Mucosa of gallbladder (tissue), 1 donor: Measurements from ENCODE around the gene B3GNT4. TPM values are rescaled to one million over a fixed set of nuclear protein-coding genes. Genes with fewer than 3 reads are reported as not detected.
"Not testable (repeated sequence)": the region's sequence is repeated elsewhere in the genome, so short reads cannot be mapped to it uniquely, and the experiment has no call there.

Experiments
- DNase-seq: peaks from one replicate; pipeline ENCODE4 v3.0.0-alpha.2; 2020; ENCODE audit warnings: low spot score
- total RNA-seq: library from RNA; stranded (reverse); gene quantifications from one replicate; pipeline ENCODE4 v1.2.1, GENCODE V29; 2021
- donor health status: DM: no; HTN: no; CAD: no.

Gene B3GNT4
- total RNA-seq, 1 donor from 2014 or later, result 0.23 TPM

DNA sequence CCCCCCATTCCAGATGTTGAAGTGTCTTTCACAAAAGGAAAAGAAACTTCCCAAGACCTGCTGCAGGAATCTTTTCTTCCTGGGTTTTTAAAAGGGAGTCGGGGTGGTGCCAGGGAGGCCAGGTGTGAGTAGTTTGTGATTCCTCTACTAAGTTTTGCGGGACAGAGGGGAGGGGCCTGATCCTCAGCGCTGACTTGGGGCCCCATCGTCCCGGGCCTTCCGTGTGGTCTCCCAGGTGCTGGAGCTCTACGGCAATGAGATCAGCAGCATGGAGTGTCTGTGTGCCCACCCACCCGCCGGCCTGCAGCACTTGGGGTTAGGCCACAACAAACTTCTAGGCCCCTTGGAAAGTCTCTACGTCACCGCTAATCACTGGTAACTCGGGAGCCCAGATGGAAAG lies 16.0 kb upstream of the B3GNT4 start:
- DNase-seq, result no peak

DNA sequence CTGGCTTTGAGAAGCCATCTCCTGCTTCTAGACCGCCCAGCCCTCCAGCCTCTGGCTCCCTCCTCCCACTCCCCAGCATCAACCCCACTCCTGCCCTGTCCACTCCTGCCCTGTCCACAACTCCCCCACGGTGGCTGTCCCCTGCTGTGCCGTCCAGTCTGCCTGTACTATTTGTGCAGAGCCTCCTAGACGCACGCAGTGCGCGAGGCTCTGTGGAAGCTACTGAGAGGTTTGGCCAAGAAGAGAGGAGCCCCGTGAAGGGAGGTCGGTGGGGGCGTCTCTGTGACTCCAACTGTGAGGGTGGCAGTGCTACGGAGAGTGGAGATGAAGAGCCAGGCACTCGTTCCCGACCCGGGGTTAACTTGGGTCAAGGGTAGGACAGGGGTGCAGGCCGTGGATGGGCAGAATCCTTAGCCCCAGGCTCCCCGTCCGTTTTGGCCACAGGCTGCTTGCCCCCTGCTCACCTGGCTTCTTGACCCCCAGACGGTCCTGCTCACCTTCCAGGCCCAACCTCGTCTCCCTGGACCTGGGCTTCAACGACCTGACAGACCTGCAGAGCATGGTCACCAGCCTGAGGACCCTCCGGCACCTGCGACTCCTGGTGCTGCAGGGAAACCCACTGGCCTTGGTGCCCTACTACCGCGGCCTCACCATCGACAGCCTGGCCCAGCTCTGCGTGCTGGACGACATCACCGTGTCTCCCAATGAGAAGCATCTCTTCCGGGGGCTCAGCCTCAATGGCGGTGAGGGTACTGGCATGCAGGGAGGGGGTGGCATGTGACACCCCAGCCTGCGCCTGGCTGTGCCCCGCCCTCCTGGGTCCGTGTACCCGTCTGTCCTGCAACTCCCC lies 13.7 kb upstream of the B3GNT4 start:
- DNase-seq, result no peak

DNA sequence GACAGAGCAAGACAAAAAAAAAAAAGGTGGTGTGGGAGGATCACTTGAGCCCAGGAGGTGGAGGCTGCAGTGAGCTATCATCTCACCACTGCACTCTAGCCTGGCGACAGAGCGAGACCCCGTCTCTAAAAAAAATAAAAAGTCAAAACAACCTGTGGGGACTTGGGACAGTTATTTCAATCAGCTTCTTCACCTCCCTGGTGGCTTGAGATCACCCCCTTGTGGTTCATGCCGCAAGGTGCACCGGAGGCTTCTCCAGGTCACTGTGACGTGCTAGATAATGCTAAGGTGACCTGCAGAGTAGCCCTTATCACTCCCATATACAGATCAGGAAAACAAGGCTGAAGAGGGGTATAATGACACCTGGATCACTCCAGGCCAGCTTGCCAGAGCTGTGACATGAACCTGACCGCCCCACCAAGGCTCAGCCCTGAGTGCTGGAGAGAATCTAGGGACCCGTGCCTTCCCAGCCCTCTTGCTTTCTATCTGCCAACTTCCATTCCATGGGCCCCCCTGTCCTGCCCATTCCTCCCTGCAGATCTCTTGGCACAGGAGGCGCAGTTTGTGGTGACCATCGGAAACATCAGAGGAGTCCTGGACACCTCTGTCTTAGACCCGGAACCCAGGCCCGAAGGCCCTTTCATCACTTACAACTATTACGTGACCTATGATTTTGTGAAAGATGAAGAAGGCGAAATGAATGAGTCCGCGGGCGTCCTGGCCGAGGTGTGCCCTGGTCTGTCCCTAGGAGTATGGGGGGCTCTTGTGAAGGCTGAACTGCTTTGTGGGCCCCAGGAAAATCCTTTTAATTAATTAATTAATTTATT lies 12.5 kb upstream of the B3GNT4 start:
- peak; percentile 58 for DNase-seq

DNA sequence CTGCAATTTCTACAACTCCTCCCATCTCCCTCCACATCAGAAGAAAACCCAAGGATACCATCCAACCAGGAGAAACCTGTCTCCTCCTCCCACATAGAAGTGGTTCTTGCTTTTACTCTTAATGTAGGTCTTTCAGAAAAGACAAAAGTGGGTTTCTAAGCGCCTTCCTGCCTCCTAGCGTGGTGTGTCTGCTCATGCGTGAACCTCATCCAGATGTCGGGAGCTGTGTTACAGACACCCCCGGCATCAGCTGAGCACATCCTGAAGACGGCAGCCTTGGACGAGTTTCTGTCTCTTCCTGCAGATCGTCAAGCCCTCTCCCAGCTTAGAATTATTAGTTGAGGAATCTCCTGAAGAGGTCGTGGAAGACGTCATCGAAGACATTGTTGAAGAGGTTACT lies 11.1 kb upstream of the B3GNT4 start:
- DNase-seq, result no peak

DNA sequence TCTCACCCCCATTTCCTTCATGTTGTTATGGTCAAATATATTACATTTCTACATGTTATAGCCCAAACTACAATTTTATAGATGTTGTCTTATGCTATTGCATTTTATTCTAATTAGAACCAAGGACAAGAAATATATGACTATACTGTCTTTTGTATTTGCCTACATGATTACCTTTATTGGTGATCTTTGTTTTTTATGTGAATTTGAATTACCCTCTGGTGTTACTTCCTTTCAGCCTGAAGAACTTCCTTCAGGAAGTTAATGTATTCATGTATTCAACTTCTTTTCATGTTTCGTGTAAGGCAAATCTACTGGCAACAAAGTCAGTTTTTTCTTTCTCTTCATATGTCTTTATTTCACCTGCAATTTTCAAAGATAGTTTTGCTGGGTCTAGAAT lies 8.7 kb upstream of the B3GNT4 start:
- DNase-seq, result no peak

DNA sequence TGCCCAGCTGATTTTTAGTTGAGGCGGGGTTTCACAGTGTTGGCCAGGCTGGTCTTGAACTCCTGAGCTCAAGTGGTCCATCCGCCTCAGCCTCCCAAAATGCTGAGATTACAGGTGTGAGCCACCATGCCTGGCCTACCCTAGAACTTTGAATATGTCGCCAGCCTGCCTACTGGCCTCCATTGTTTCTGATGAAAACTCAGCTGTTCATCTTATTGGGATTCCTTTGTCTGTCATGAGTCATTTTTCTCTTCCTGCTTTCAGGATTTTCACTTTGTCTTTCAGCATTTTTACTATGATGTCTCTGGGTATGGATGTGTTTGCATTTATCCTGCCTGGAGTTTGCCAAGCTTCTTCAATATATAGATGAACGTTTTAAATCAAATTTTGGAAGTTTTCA lies 8.1 kb upstream of the B3GNT4 start:
- DNase-seq, result no peak

DNA sequence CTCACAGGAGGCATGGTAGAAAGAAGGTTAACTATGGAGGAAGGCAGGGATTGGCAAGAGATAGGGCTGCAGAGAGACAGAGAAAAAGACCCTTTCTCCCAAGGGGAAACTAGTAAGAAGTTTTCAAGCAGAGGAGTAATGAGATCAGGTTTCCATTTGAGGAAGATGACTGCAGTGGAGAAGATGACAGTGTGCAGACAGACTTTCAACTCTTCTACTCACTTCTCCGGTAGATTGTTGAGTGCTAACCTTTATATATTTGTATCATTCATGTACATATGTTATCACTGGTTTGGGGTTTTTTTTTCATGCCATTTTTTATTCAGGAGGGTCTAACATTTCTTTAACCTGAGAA lies 5.9 kb upstream of the B3GNT4 start:
- no peak for DNase-seq

DNA sequence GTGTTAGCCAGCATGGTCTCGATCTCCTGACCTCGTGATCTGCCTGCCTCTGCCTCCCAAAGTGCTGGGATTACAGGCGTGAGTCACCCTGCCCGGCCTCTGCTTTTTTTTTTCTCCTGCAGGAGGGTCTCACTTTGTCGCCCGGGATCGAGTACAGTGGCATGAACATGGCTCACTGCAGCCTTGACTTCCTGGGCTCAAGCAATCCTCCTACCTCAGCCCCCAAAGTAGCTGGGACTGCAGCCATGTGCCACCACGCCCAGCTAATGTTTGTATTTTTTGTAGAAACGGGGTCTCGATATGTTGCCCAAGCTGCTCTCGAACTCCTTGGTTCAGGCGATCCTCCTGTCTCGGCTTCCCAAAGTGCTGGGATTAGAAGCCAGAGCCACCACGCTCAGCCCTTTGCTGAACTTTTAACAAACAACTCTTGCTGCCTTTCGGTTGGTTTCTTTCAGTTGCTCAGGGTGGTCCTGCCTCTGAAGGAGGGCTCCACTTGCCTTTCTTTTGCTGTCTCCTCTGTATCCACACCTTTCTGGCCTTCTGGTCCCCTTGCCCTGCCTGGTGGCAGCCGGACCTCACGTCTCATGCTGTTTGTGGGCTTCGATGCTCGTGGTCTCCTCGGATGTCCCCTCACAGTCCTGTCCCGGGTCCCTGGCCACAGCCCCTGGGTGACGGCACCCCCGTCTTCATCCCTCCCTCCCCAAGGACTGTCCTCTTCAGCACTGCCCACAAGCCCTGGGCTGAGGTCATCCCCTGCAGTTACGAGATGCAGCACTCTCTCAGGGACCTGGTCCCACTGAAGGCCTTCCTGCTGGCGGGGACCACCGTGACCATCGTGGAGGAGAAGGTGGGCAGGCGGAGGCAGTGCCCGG lies 3.8 kb upstream of the B3GNT4 start:
- no peak for DNase-seq

DNA sequence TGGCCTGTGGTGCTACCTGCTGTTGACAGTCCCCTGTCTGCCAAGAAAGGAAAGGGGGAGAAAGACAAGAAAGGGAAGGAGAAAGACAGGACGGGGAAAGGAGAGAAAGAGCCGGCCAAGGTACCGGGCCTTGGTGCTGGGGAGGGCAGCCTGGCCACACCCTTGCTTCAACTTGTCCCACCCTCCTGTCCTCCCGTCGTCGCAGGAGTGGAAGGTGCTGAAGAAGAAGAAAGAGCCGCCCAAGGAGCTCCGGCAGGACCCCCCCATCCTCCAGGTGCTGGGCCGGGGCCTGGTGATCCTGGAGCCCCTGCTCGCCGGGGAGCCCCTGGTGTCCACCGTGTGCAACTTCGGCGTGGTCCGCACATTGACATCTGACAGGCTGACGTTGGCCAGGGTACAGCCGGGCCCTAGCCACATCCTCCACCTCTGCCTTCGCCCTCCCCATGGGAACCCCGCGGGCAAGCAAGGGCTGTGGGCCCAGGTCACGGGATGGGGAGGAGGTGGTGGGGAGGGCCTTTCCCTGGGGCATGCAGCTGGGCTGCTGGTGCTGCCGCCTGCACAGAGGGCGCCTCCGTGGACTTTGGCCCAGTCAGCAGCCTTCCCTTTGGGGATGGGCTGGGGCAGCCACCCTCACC lies 2.9 kb upstream of the B3GNT4 start:
- no peak for DNase-seq

DNA sequence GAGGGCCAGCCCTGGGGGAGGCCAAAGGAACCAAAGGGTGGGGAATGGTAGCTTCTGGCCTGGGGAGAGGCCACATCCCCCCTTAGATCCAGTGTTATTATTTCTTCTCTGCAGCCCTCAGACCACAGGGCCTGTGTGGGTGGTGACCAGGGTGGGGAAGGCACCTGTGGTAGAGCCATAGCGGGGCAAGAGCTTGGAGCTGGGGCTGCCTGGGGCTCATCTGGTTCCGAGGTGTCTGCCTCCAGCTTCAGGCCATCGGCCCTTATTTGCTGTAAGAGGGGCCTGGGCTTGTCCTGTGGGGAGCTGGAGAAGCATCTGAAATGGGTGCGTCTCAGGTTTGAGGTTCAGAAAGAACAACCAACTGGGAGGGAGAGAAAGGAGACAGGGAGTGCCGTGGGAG lies 2.1 kb upstream of the B3GNT4 start:
- DNase-seq, result no peak

DNA sequence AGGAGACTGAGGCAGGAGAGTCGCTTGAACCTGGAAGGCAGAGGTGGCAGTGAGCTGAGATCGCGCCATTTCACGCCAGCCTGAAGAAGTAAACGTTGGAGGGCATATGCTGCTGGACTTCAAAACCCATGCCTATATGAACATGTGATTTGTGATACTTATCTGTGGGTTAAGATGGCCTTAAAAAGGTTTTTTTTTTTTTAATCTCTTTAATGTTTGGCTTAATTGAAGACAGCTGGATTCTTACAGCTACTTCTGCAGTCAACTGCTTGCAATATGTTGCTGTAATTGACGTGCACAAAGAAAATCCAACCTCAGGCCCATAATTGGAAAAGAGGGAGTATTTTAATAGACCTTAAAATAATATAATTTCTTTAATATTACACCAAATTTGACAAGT lies 1.5 kb upstream of the B3GNT4 start:
- no peak for DNase-seq

DNA sequence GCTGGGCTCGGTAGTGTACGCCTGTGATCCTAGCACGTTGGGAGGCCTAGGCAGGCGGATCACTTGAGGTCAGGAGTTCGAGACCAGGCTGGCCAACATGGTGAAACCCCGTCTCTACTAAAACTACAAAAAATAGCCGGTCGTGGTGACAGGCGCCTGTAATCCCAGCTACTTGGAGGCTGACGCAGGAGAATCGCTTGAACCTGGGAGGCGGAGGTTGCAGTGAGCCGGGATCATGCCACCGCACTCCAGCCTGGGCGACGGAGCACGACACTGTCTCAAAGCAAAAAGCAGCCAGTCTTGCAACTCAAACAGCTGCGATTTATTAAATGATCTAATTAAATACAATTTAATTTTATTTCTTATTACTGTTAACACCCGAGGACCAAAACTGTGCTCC lies 698 bp upstream of the B3GNT4 start:
- not testable (repeated sequence) for DNase-seq

DNA sequence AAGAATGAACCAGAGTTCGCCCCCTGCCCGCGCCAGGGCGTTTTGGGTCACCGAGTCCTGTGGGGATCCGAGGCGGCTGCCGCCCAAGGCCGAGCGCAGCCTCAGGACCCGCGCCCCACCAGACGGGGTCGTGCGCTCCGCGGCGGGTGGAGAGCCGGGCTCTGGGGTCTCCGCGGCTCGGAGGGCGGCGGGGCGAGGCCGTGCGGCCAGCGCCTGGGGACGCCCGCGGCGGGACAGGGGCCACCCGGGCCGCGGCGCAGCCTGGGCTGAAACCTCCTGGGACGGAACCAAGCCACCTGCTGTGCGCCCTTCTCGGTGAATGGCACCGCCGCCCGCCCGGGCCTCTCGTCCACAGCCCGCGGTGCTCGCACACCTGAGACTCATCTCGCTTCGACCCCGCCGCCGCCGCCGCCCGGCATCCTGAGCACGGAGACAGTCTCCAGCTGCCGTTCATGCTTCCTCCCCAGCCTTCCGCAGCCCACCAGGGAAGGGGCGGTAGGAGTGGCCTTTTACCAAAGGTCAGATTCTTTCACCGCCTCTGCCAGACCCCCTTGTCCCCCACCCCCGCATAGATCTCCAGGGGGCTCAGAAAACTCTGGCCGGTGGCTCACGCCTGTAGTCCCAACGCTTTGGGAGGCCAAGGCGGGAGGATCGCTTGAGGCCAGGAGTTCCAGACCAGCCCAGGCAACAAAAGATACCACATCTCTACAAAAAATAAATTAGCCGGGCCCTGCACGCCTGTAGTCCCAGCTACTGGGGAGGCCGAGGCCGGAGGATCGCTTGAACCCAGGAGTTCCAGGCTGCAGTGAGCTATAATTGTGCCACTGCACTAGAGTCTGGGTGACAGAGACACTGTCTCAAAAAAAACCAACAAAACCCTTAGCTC lies 901 bp downstream of the B3GNT4 start:
- no peak for DNase-seq

DNA sequence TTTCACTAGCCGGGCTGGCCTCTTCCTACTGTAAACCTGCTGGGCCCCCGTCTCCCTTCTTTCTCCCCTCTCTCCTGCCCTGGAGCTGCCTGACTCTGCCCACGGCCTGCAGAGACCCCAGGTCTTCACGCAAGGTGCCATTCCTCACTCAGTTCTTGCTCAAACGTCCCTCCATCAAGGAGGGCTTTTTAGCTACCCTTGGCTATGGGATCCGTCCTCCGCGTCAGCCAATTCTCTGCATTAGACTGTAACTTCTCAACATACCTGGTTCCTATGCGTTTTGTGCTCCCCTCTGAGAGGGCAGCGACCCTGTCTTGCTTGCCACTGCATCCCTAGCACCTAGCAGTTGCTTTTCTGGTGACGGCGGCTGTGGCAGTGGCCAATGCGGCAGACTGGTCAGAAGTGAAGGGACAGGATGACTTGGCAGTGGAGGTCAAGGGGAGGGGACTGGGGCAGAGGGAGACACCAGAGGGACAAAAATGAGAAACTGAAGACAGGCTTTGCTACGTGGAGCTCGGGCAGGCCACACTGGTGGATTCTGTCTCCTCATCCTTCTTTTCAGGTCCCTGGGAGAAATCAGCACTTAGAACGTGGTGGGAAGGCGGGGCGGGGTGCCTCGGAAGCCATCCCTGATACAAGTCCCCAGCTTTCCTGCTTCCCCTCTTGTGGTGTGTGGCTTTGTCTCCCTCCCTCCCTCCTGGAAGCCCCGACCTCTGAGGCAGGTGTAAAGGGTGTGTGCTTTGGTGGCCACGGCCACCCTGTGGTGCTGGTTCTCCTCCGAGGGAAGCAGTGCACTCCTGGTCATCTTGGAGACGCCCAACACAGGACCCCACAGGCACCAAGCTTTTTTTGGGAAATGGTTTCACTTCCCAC lies 1.8 kb downstream of the B3GNT4 start:
- no peak for DNase-seq

DNA sequence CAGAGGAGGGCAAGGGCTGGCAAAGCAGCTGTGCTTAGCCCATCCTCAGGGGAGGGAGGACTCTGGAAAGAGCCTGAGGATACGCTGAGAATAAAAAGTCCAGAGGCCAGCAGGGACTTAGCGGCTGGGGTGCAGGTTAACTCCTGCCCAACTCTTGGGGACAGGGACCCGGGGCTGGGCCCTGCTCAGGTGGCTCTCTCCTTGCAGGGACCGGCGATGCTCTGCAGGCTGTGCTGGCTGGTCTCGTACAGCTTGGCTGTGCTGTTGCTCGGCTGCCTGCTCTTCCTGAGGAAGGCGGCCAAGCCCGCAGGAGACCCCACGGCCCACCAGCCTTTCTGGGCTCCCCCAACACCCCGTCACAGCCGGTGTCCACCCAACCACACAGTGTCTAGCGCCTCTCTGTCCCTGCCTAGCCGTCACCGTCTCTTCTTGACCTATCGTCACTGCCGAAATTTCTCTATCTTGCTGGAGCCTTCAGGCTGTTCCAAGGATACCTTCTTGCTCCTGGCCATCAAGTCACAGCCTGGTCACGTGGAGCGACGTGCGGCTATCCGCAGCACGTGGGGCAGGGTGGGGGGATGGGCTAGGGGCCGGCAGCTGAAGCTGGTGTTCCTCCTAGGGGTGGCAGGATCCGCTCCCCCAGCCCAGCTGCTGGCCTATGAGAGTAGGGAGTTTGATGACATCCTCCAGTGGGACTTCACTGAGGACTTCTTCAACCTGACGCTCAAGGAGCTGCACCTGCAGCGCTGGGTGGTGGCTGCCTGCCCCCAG lies 2.8 kb downstream of the B3GNT4 start:
- no peak for DNase-seq

DNA sequence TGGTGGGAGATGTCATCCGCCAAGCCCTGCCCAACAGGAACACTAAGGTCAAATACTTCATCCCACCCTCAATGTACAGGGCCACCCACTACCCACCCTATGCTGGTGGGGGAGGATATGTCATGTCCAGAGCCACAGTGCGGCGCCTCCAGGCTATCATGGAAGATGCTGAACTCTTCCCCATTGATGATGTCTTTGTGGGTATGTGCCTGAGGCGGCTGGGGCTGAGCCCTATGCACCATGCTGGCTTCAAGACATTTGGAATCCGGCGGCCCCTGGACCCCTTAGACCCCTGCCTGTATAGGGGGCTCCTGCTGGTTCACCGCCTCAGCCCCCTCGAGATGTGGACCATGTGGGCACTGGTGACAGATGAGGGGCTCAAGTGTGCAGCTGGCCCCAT lies 3.5 kb downstream of the B3GNT4 start:
- DNase-seq, result no peak

DNA sequence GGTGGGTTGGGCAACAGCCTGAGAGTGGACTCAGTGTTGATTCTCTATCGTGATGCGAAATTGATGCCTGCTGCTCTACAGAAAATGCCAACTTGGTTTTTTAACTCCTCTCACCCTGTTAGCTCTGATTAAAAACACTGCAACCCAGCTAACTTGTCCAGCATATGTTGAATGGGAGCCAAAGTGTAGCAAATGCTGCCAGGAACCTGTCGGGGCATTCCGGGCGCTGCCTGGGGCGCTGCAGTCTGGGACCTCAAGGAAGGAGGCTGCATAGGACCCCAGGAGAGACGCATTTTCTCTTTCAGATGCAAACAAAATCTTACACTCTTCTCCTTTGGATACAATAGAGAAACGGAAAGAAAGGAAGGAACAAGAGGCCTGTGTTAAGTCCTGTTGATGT lies 3.9 kb downstream of the B3GNT4 start:
- no peak for DNase-seq

DNA sequence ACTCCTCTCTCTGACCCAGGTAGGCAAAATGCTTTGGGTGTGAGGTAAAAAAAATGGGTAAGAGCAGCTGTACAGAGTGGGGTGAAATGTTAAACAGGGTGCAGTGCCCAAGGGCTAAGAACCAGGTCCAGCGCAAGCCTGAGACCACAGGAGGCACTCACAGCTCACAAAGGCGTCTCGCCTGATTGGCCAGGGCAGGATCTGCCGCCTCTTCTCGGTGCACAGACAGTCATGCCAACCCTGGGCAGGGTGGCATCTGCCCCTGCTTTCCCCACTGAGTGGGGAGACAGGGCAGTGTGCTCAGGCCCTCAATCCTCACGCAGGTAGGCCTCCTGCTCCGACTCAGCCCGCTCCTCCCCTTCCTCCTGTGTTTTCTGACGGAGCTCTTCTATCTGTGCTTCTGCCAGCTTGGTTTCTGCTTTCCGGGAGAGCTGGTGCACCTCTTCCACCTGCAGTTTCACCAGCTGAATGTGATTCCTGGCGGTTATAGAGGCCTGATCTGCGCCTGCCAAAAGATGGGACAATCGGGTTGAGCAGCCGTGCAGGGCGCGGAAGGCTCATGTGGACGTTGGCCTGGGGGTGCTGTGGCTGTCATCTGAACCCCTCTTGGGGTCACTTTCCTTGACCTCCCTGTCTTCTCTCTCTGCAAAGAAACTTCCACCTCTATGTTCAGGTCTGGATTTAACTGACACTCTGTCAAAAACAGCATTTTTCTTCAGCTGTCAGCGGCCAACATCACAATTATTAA lies 4.7 kb downstream of the B3GNT4 start:
- DNase-seq, result no peak
